Measurements from ENCODE around the gene PDCD11.
A peak's percentile ranks its signal among the peaks of the same experiment; 100 is the strongest.

PDCD11 gene

DNA sequence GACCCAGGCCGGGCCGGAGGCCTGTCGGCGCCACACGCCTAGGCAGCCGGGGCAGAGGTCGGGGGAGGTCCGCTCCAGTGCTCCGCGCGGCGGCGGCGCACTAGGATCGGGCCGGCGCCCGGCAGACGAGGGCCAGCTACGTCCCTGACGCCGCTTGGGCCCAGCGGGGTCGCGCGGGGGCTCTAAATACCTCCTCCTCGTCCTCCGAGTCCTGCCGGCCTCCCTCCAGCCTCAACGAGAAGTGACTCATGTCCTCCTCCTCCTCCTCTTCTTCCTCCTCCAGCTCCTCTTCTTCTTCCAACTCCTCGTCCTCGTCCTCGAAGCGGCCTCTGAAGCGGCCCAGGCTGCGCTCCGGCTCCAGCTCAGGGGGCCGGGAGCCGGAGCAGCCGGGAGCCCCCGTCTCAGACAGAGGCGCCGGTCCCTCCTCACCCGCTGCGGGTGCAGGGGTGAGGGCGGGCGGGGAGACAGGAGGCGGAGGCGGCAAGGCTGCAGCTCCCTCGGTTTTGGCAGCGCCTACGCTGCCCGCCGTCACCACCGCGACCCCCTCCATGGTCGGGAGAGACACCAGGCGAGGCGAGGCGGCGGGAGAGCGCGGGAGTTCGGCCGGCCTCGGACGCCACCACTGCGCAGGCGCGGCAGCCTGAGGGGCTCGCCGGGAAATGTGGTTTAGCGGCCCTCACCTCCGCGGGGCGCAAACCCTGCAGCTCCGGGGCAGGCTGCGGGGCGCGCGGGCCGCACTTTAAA is 45.7 kb upstream of the PDCD11 start, which contains the start of gene PCGF6 (continued):
- TF ChIP-seq ZNF629 (tag by site-specific recombination; IDR thresholded peaks at IDR 0.05): no peak; the same call in 1 of the 2 replicates
- TF ChIP-seq ZNF274 (IDR thresholded peaks at IDR 0.05; ENCODE audit: low read length): no peak
- no peak for TF ChIP-seq ZNF274 (tag by site-specific recombination; IDR thresholded peaks at IDR 0.05; ENCODE audit: borderline replicate concordance)
- TF ChIP-seq, protein P1, sequence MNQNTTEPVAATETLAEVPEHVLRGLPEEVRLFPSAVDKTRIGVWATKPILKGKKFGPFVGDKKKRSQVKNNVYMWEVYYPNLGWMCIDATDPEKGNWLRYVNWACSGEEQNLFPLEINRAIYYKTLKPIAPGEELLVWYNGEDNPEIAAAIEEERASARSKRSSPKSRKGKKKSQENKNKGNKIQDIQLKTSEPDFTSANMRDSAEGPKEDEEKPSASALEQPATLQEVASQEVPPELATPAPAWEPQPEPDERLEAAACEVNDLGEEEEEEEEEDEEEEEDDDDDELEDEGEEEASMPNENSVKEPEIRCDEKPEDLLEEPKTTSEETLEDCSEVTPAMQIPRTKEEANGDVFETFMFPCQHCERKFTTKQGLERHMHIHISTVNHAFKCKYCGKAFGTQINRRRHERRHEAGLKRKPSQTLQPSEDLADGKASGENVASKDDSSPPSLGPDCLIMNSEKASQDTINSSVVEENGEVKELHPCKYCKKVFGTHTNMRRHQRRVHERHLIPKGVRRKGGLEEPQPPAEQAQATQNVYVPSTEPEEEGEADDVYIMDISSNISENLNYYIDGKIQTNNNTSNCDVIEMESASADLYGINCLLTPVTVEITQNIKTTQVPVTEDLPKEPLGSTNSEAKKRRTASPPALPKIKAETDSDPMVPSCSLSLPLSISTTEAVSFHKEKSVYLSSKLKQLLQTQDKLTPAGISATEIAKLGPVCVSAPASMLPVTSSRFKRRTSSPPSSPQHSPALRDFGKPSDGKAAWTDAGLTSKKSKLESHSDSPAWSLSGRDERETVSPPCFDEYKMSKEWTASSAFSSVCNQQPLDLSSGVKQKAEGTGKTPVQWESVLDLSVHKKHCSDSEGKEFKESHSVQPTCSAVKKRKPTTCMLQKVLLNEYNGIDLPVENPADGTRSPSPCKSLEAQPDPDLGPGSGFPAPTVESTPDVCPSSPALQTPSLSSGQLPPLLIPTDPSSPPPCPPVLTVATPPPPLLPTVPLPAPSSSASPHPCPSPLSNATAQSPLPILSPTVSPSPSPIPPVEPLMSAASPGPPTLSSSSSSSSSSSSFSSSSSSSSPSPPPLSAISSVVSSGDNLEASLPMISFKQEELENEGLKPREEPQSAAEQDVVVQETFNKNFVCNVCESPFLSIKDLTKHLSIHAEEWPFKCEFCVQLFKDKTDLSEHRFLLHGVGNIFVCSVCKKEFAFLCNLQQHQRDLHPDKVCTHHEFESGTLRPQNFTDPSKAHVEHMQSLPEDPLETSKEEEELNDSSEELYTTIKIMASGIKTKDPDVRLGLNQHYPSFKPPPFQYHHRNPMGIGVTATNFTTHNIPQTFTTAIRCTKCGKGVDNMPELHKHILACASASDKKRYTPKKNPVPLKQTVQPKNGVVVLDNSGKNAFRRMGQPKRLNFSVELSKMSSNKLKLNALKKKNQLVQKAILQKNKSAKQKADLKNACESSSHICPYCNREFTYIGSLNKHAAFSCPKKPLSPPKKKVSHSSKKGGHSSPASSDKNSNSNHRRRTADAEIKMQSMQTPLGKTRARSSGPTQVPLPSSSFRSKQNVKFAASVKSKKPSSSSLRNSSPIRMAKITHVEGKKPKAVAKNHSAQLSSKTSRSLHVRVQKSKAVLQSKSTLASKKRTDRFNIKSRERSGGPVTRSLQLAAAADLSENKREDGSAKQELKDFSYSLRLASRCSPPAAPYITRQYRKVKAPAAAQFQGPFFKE (tag by site-specific recombination; IDR thresholded peaks at IDR 0.05; ENCODE audit: borderline replicate concordance): no peak
- peak; percentile 80 for TF ChIP-seq ZNF76 (tag by site-specific recombination; IDR thresholded peaks at IDR 0.05; ENCODE audit: borderline replicate concordance, low read depth)
- no peak for TF ChIP-seq ZSCAN5A (tag by site-specific recombination; IDR thresholded peaks at IDR 0.05)
- peak; percentile 77 for TF ChIP-seq ZBTB20 (tag by site-specific recombination; IDR thresholded peaks at IDR 0.05)
- TF ChIP-seq, protein P2, sequence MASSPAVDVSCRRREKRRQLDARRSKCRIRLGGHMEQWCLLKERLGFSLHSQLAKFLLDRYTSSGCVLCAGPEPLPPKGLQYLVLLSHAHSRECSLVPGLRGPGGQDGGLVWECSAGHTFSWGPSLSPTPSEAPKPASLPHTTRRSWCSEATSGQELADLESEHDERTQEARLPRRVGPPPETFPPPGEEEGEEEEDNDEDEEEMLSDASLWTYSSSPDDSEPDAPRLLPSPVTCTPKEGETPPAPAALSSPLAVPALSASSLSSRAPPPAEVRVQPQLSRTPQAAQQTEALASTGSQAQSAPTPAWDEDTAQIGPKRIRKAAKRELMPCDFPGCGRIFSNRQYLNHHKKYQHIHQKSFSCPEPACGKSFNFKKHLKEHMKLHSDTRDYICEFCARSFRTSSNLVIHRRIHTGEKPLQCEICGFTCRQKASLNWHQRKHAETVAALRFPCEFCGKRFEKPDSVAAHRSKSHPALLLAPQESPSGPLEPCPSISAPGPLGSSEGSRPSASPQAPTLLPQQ (tag by site-specific recombination; IDR thresholded peaks at IDR 0.05): peak; percentile 46
- TF ChIP-seq ZNF202 (tag by site-specific recombination; IDR thresholded peaks at IDR 0.05; ENCODE audit: borderline replicate concordance): no peak
- TF ChIP-seq HOXC10 (CRISPR knock-in tag; IDR thresholded peaks at IDR 0.05): no peak
- peak; percentile 86 for TF ChIP-seq ZBTB26 (tag by site-specific recombination; optimal IDR thresholded peaks at IDR 0.05)
- TF ChIP-seq ZNF362 (tag by site-specific recombination; IDR thresholded peaks at IDR 0.05): no peak
- no peak for TF ChIP-seq ZNF664 (tag by site-specific recombination; IDR thresholded peaks at IDR 0.05)
- TF ChIP-seq ZFP41 (tag by site-specific recombination; IDR thresholded peaks at IDR 0.05; ENCODE audit: borderline replicate concordance): no peak
- TF ChIP-seq ZNF18 (tag by site-specific recombination; IDR thresholded peaks at IDR 0.05): no peak
- TF ChIP-seq, protein P3, sequence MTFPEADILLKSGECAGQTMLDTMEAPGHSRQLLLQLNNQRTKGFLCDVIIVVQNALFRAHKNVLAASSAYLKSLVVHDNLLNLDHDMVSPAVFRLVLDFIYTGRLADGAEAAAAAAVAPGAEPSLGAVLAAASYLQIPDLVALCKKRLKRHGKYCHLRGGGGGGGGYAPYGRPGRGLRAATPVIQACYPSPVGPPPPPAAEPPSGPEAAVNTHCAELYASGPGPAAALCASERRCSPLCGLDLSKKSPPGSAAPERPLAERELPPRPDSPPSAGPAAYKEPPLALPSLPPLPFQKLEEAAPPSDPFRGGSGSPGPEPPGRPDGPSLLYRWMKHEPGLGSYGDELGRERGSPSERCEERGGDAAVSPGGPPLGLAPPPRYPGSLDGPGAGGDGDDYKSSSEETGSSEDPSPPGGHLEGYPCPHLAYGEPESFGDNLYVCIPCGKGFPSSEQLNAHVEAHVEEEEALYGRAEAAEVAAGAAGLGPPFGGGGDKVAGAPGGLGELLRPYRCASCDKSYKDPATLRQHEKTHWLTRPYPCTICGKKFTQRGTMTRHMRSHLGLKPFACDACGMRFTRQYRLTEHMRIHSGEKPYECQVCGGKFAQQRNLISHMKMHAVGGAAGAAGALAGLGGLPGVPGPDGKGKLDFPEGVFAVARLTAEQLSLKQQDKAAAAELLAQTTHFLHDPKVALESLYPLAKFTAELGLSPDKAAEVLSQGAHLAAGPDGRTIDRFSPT (tag by site-specific recombination; IDR thresholded peaks at IDR 0.05): 0 out of 2 replicates have a peak, but pooled peaks have one; percentile 36
- TF ChIP-seq SP7 (tag by site-specific recombination; IDR thresholded peaks at IDR 0.05): 0 out of 2 replicates have a peak, but pooled peaks have one; percentile 36
- TF ChIP-seq SP2 (tag by site-specific recombination; IDR thresholded peaks at IDR 0.05): 0 out of 2 replicates have a peak, but pooled peaks have one; percentile 13
- no peak for TF ChIP-seq RBAK (tag by site-specific recombination; IDR thresholded peaks at IDR 0.05)
- peak; percentile 76 for TF ChIP-seq ZNF561 (tag by site-specific recombination; IDR thresholded peaks at IDR 0.05; ENCODE audit: borderline replicate concordance)
- TF ChIP-seq ZNF10 (tag by site-specific recombination; IDR thresholded peaks at IDR 0.05): no peak
- TF ChIP-seq ZNF214 (tag by site-specific recombination; IDR thresholded peaks at IDR 0.05; ENCODE audit: borderline replicate concordance): no peak
- TF ChIP-seq HOXD13 (CRISPR knock-in tag; IDR thresholded peaks at IDR 0.05; ENCODE audit: borderline replicate concordance): no peak
